ENCODE measurements around the gene APBB2. TPM values are rescaled to one million over a fixed set of nuclear protein-coding genes. Genes with fewer than 3 reads are reported as not detected.

Gene APBB2
- total RNA-seq, 4 donors from 2014 or later: 51.7 to 75.9 (median 71.1) TPM

DNA sequence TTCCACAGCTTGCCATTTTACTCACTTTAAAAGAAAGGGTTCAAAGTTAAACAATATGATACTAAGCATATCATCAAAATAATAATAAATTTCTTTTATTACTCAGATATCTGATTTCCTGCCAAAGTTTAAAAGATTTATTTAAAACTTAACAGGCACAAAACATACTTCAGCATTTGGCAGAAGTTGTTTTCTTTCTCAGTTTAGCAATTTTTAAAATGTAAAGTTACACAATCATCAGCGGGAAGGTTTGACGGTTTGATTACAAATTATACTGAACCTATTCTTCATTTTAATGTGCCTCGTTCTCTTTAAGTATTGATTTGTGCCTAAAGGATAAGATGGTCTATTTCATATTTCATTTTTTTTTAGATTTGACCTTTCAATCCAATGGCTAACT is 227.2 kb downstream of the APBB2 start:
- Histone ChIP-seq H3K4me3 (no peak overlapping the region), H3K4me1 (peaks cover 8 to 16% (median 12%) of the 10 kb centered on the region in 4 donors), H3K36me3 (no peaks in the 10 kb centered on the region), H3K27ac (replicated peaks in 1 of 4) (no peak overlapping the region), H3K9me3 (no peaks in the 10 kb centered on the region), H3K27me3 (no peaks in the 10 kb centered on the region)
- no peak for DNase-seq (ENCODE audit: extremely low spot score)
- TF ChIP-seq EP300 (IDR thresholded peaks at IDR 0.05): no peak
- TF ChIP-seq POLR2AphosphoS5 (IDR thresholded peaks at IDR 0.05): no peak
- TF ChIP-seq POLR2A (IDR thresholded peaks at IDR 0.05; ENCODE audit: low read depth): no peak
- TF ChIP-seq, protein P1, sequence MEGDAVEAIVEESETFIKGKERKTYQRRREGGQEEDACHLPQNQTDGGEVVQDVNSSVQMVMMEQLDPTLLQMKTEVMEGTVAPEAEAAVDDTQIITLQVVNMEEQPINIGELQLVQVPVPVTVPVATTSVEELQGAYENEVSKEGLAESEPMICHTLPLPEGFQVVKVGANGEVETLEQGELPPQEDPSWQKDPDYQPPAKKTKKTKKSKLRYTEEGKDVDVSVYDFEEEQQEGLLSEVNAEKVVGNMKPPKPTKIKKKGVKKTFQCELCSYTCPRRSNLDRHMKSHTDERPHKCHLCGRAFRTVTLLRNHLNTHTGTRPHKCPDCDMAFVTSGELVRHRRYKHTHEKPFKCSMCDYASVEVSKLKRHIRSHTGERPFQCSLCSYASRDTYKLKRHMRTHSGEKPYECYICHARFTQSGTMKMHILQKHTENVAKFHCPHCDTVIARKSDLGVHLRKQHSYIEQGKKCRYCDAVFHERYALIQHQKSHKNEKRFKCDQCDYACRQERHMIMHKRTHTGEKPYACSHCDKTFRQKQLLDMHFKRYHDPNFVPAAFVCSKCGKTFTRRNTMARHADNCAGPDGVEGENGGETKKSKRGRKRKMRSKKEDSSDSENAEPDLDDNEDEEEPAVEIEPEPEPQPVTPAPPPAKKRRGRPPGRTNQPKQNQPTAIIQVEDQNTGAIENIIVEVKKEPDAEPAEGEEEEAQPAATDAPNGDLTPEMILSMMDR (IDR thresholded peaks at IDR 0.05): no peak
- intact Hi-C loops (cut with DNase I): no loop called here
- 64% methylated on average over 3 of the region's 3 CpGs for WGBS

DNA sequence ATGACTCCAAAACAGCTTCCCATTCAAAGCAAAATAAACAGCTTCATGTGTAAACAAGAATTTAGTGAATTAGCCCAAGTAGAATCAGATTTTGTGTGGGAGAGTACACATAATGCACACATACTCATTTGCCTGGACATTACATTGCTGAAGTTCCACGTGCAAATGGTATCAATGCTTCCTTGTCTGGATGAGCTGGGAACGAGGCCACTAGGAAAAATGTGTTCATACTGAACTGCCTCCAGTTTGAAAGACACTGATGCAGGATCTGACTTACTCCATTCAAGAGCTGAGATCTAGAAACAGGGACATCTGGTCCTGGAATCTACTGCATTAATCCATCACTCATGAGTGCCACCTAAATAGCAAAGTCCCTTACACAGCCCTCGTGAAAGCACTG is 228.0 kb downstream of the APBB2 start:
- TF ChIP-seq POLR2AphosphoS5 (IDR thresholded peaks at IDR 0.05): no peak
- TF ChIP-seq, protein P1 (IDR thresholded peaks at IDR 0.05): no peak
- no peak for TF ChIP-seq EP300 (IDR thresholded peaks at IDR 0.05)
- no peak for TF ChIP-seq POLR2A (IDR thresholded peaks at IDR 0.05; ENCODE audit: low read depth)
- Histone ChIP-seq H3K4me3 (no peak overlapping the region), H3K36me3 (no peaks in the 10 kb centered on the region), H3K4me1 (peaks cover 8 to 13% (median 10%) of the 10 kb centered on the region in 4 donors), H3K27ac (replicated peaks in 1 of 4) (no peak overlapping the region), H3K9me3 (no peaks in the 10 kb centered on the region), H3K27me3 (no peaks in the 10 kb centered on the region)
- intact Hi-C loops (cut with DNase I): no loop called here
- WGBS: 72% methylated on average over 3 of the region's 3 CpGs
- no peak for DNase-seq (ENCODE audit: extremely low spot score)

DNA sequence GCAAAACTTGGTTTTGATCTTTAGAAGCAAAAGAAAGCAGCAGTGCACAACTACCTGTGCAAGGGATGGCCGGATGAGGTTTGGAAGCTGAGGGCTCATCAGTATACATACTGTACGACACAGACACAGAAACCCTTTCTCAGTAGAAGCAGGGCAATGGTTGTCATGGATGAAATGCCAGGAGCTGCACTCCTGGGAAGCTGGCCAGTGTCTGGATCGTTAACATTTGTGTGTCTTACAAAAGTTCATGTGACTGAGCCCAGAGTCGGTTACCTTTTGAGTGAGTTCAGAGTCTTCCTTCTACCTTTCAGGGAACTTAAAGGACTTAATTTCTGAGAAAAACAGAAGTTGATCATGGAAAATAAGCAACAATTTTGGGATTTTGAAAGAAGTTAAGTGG is 230.3 kb downstream of the APBB2 start:
- no peak for DNase-seq (ENCODE audit: extremely low spot score)
- WGBS: 35% methylated on average over 4 of the region's 4 CpGs
- Histone ChIP-seq H3K4me1 (peaks cover 8 to 13% (median 10%) of the 10 kb centered on the region in 4 donors), H3K27me3 (no peaks in the 10 kb centered on the region), H3K27ac (replicated peaks in 1 of 4) (peak overlapping the region in 3 of 4 donors; percentile 25 to 41 (median 38)), H3K4me3 (no peak overlapping the region), H3K36me3 (no peaks in the 10 kb centered on the region), H3K9me3 (no peaks in the 10 kb centered on the region)
- TF ChIP-seq EP300 (IDR thresholded peaks at IDR 0.05): no peak
- no peak for TF ChIP-seq POLR2AphosphoS5 (IDR thresholded peaks at IDR 0.05)
- TF ChIP-seq POLR2A (IDR thresholded peaks at IDR 0.05; ENCODE audit: low read depth): no peak
- TF ChIP-seq, protein P1 (IDR thresholded peaks at IDR 0.05): no peak
- intact Hi-C loops (cut with DNase I): no loop called here

DNA sequence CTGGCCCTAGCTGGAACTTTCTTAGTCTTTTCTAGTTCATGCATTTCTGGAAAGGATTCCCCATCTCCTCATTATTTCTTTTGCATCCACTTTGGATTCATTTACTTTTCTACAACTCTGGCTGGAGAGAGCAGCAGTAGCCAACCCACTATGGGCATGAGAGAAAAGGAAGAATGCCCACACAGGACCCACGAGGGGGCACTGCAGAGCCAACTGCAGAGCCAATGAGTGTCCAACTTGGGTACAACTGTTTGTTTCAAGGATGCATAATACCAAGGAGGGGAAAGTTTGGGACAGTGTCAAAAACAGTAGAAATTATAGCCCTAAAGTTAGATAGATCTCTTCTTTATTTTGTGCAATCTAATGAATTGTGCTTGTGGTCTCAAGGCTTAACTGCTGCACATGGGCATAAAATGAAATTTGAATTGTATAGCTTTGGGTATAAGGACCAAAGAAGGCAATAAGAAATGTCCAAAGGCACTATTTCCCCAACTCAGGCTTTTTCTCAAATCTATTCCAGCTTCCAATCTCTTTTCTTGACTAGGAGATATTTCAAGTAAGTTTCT is 233.9 kb downstream of the APBB2 start:
- H3K27me3 ChIP-seq: no peaks in the 10 kb centered on the region
- TF ChIP-seq POLR2AphosphoS5 (IDR thresholded peaks at IDR 0.05): no peak
- TF ChIP-seq, protein P1 (IDR thresholded peaks at IDR 0.05): peak; percentile 5 to 40 (median 23)
- H3K4me1 ChIP-seq: peaks cover 8 to 21% (median 17%) of the 10 kb centered on the region in 4 donors
- no peak overlapping the region for H3K27ac ChIP-seq (replicated peaks in 1 of 4)
- intact Hi-C loops (cut with DNase I): no loop called here
- H3K36me3 ChIP-seq: no peaks in the 10 kb centered on the region
- no peak for DNase-seq (ENCODE audit: extremely low spot score)
- 21% methylated on average over 1 of the region's 1 CpG for WGBS
- H3K9me3 ChIP-seq: no peaks in the 10 kb centered on the region
- no peak overlapping the region for H3K4me3 ChIP-seq

DNA sequence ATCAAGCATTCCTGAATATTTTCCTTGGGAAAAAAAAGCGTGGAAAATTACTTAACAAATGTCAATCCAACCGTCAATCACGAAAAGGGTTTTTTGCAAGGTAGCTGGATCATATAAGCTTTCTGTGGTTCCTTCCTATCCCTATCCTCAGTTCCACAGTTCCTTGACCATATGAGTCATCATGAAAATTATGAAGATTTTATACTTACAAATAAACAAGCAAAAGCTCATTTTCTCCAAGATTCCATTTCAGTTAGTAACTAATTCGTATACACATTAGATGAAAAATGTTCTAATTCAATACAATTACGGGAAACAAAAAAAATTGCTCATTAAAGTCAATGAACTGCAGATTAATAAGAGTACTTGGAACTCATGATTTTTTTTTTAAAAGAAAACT is 235.8 kb downstream of the APBB2 start:
- intact Hi-C loops (cut with DNase I): loop anchor here (2.0 to 5.0 kb wide), 2 partner anchors 46 to 236 kb away; partner anchors contain the start of gene APBB2
- WGBS: 96% methylated on average over 5 of the region's 5 CpGs
- TF ChIP-seq, protein P1 (IDR thresholded peaks at IDR 0.05): no peak
- TF ChIP-seq POLR2AphosphoS5 (IDR thresholded peaks at IDR 0.05) (no peak), EP300 (IDR thresholded peaks at IDR 0.05) (no peak), POLR2A (IDR thresholded peaks at IDR 0.05; ENCODE audit: low read depth) (no peak)
- DNase-seq (ENCODE audit: extremely low spot score): no peak
- Histone ChIP-seq H3K27ac (replicated peaks in 1 of 4) (no peak overlapping the region), H3K4me1 (peaks cover 0 to 9% (median 7%) of the 10 kb centered on the region in 4 donors), H3K36me3 (no peaks in the 10 kb centered on the region), H3K4me3 (no peak overlapping the region), H3K27me3 (no peaks in the 10 kb centered on the region), H3K9me3 (no peaks in the 10 kb centered on the region)

All from esophagus muscularis mucosa (tissue), 4 donors.